Measurements from ENCODE around the gene CCL11. TPM values are rescaled to one million over a fixed set of nuclear protein-coding genes. Genes with fewer than 3 reads are reported as not detected.

CCL11 gene
- total and polyA plus RNA-seq, 2 of the 8 experiments (the other 6 are each of a cell fraction or from before 2014, with no cell fraction given) = not detected

- ChIA-PET POLR2A (ENCODE audit: partially characterized antibody) (no interaction called here), CTCF (ENCODE audit: partially characterized antibody) (interaction anchor here (0.7 to 13.3 kb wide), 18 partner anchors 8 to 140 kb away, joined by 3 to 210 read pairs (median 5); partner anchors contain the start of genes CCL1, CCL13 and CCL8)
- no peak overlapping the region for H3K18ac ChIP-seq (ENCODE audit: extremely low read depth, low read length)
- H3K9me3 ChIP-seq (ENCODE audit: insufficient read depth in 2 of 2, low read depth in 1 of 2, low read length in 1 of 2) = no peaks in the 10 kb centered on the region
- no peak overlapping the region for H3K9ac ChIP-seq (replicated peaks in 1 of 4; ENCODE audit: extremely low read depth in 1 of 4, low read depth in 3 of 4, low read length in 3 of 4)
- TF ChIP-seq KDM1A (IDR thresholded peaks at IDR 0.05; ENCODE audit: borderline replicate concordance, low read length) (0 out of 2 replicates have a peak, but pooled peaks have one; percentile 18), HDAC6 (IDR thresholded peaks at IDR 0.05; ENCODE audit: low read depth, low read length) (no peak)
- no peaks in the 10 kb centered on the region for H3K23me2 ChIP-seq (ENCODE audit: low read depth, low read length)
- H2BK120ac ChIP-seq (replicated peaks; ENCODE audit: low read depth, low read length) = no peak overlapping the region
- no peak overlapping the region for H4K5ac ChIP-seq (ENCODE audit: insufficient read length, low read depth, low read length)
- FAIRE-seq (no peak), DNase-seq (ENCODE audit: low read depth in 1 of 2, low spot score in 2 of 2) (no peak)
- no peaks in the 10 kb centered on the region for H3K79me1 ChIP-seq (ENCODE audit: low read depth, low read length)
- H2BK5ac ChIP-seq (ENCODE audit: low read depth, low read length) = no peak overlapping the region
- no peaks in the 10 kb centered on the region for H3K36me3 ChIP-seq (ENCODE audit: control insufficient read depth in 2 of 4, insufficient read depth in 4 of 4, low read length in 3 of 4)
- no peak overlapping the region for H4K91ac ChIP-seq (replicated peaks; ENCODE audit: insufficient read length, low read length)
- no peaks in the 10 kb centered on the region for H3K79me2 ChIP-seq (ENCODE audit: control insufficient read depth in 1 of 2, insufficient read depth in 2 of 2, low read length in 2 of 2)
- no peak overlapping the region for H2BK12ac ChIP-seq (ENCODE audit: low read depth, low read length)
- H3K4me3 ChIP-seq (ENCODE audit: extremely low read depth in 1 of 4, insufficient read depth in 2 of 4, low read depth in 3 of 4, low read length in 4 of 4) = no peak overlapping the region
- no peak overlapping the region for H2BK15ac ChIP-seq (ENCODE audit: low read length)
- H3K4me1 ChIP-seq (replicated peaks in 1 of 4; ENCODE audit: control insufficient read depth in 3 of 4, insufficient read depth in 4 of 4, low read length in 3 of 4) = no peaks in the 10 kb centered on the region
- no peak overlapping the region for H3K14ac ChIP-seq (ENCODE audit: insufficient read length)
- H2AK5ac ChIP-seq (ENCODE audit: low read depth, low read length) = no peak overlapping the region
- no peak overlapping the region for H4K8ac ChIP-seq (ENCODE audit: extremely low read depth, insufficient read depth, low read length)
- no peaks in the 10 kb centered on the region for H3K27me3 ChIP-seq (replicated peaks in 1 of 4; ENCODE audit: control insufficient read depth in 3 of 4, extremely low read depth in 1 of 4, insufficient read depth in 3 of 4, low read length in 3 of 4)
- H2BK20ac ChIP-seq (ENCODE audit: low read length) = no peak overlapping the region
- no peak overlapping the region for H3K4me2 ChIP-seq (ENCODE audit: insufficient read depth in 1 of 2, low read depth in 2 of 2, low read length in 2 of 2)
- no peak overlapping the region for H3K27ac ChIP-seq (ENCODE audit: low read depth, low read length)
- H3K23ac ChIP-seq (ENCODE audit: insufficient read length) = no peak overlapping the region
- H3K56ac ChIP-seq (replicated peaks; ENCODE audit: insufficient read length, low read depth, low read length) = no peak overlapping the region
- H4K20me1 ChIP-seq (replicated peaks in 1 of 2; ENCODE audit: control insufficient read depth in 1 of 2, insufficient read depth in 2 of 2, low read length in 2 of 2) = no peaks in the 10 kb centered on the region
- no peak overlapping the region for H3K4ac ChIP-seq (replicated peaks; ENCODE audit: insufficient read length, low read depth, low read length)
- H2AFZ ChIP-seq (ENCODE audit: low read length) = no peak overlapping the region
These were observed 20.1 kb downstream of the CCL11 start for GRCh38 chr17:34305606-34306005.
